ENCODE measurements around the gene PGAM2. TPM values are rescaled to one million over a fixed set of nuclear protein-coding genes. Genes with fewer than 3 reads are reported as not detected.

PGAM2 gene
- total RNA-seq, 1 experiment from 2014 or later: 2.9 TPM

Other genes starting within 250 kb of the PGAM2 start
- 143 and 192 TPM in 2 replicates for gene MRPS24, start 196.1 kb downstream of the PGAM2 start, total RNA-seq (2014; rRNA removed; shearing (Covaris generic))
- gene URGCP, start 159.0 kb downstream of the PGAM2 start, total RNA-seq (2014; rRNA removed; shearing (Covaris generic)): 30.9 and 39.4 TPM in 2 replicates
- 7.0 and 14.7 TPM in 2 replicates for gene UBE2D4, start 139.1 kb downstream of the PGAM2 start, total RNA-seq (2014; rRNA removed; shearing (Covaris generic))
- not detected in 2 replicates for gene SPDYE1, start 67.7 kb downstream of the PGAM2 start, total RNA-seq (2014; rRNA removed; shearing (Covaris generic))
- gene DBNL, start 20.9 kb downstream of the PGAM2 start, total RNA-seq (2014; rRNA removed; shearing (Covaris generic)): 101 and 119 TPM in 2 replicates
- gene POLM, start 17.0 kb upstream of the PGAM2 start, total RNA-seq (2014; rRNA removed; shearing (Covaris generic)): 5.2 and 9.4 TPM in 2 replicates
- gene AEBP1, start 38.8 kb upstream of the PGAM2 start, total RNA-seq (2014; rRNA removed; shearing (Covaris generic)): 0.27 and 0.43 TPM in 2 replicates
- gene POLD2, start 58.0 kb upstream of the PGAM2 start, total RNA-seq (2014; rRNA removed; shearing (Covaris generic)): 253 and 270 TPM in 2 replicates
- gene MYL7, start 75.8 kb upstream of the PGAM2 start, total RNA-seq (2014; rRNA removed; shearing (Covaris generic)): 1.4 TPM in 1 of 2 replicates, not detected in the other
- gene GCK, start 123.9 kb upstream of the PGAM2 start, total RNA-seq (2014; rRNA removed; shearing (Covaris generic)): not detected in 2 replicates
- 93.8 and 96.2 TPM in 2 replicates for gene YKT6, start 135.4 kb upstream of the PGAM2 start, total RNA-seq (2014; rRNA removed; shearing (Covaris generic))

Measured in G401 (cell line).